Ishikawa (cell line): ENCODE data around the gene TRAF5.

ENCODE experiments used
- CEBPB ChIP-seq: IDR thresholded peaks from 2 replicates; pipeline ENCODE4 v1.6.1; 2012
- CREB1 ChIP-seq: IDR thresholded peaks from 2 replicates; pipeline ENCODE4 v1.6.1; 2012; ENCODE audit warnings: low read depth
- EGR1 ChIP-seq: IDR thresholded peaks from 2 replicates; pipeline ENCODE4 v1.6.1; 2012
- EP300 ChIP-seq: IDR thresholded peaks from 2 replicates; pipeline ENCODE4 v1.6.1; 2012; ENCODE audit warnings: borderline replicate concordance
- RAD21 ChIP-seq: IDR thresholded peaks from 2 replicates; pipeline ENCODE4 v1.6.1; 2012; ENCODE audit warnings: low read depth
- REST ChIP-seq: IDR thresholded peaks from 2 replicates; pipeline ENCODE4 v1.6.1; 2012; ENCODE audit warnings: low read depth, mild to moderate bottlenecking
- TCF12 ChIP-seq: IDR thresholded peaks from 2 replicates; pipeline ENCODE4 v1.6.1; 2012; ENCODE audit warnings: low read depth
- TEAD4 ChIP-seq: IDR thresholded peaks from 2 replicates; pipeline ENCODE4 v1.6.1; 2012
- YY1 ChIP-seq: IDR thresholded peaks from 2 replicates; pipeline ENCODE4 v1.6.1; 2012; ENCODE audit warnings: low read depth
- TF ChIP-seq, protein P1 (sequence below): IDR thresholded peaks from 2 replicates; pipeline ENCODE4 v1.6.1; 2012

GRCh38 chr1:211386921-211387320 lies 60.3 kb downstream of the TRAF5 start:
- TF ChIP-seq REST, result no peak
- TF ChIP-seq EP300, result no peak
- no peak for TF ChIP-seq RAD21
- no peak for TF ChIP-seq CREB1
- no peak for TF ChIP-seq TCF12
- TF ChIP-seq YY1, result no peak
- no peak for TF ChIP-seq TEAD4
- no peak for TF ChIP-seq CEBPB
- TF ChIP-seq EGR1, result no peak
- TF ChIP-seq, protein P1, sequence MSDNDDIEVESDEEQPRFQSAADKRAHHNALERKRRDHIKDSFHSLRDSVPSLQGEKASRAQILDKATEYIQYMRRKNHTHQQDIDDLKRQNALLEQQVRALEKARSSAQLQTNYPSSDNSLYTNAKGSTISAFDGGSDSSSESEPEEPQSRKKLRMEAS, result no peak
